Neural progenitor cell (in vitro differentiated cells): ENCODE measurements around the gene DDX24. TPM values are rescaled to one million over a fixed set of nuclear protein-coding genes. Genes with fewer than 3 reads are reported as not detected.

Experiments used
- DNase-seq: peaks from one replicate; pipeline ENCODE4 v3.0.0-alpha.2; 2016; ENCODE audit warnings: low spot score
- H2AFZ ChIP-seq: fragments of 200-600 bp; sonication (generic); replicated peaks from 2 replicates; pipeline ENCODE4 v1.6.1; 2016; ENCODE audit warnings: antibody characterized with exemption
- H3F3A ChIP-seq: fragments of 200-600 bp; sonication (generic); 2 replicates; pipeline ENCODE4 v1.6.1; 2016; ENCODE audit warnings: antibody characterized with exemption, low read depth
- H3K27ac ChIP-seq: fragments of 200-600 bp; sonication (generic); 2 replicates; pipeline ENCODE4 v1.5.1; 2016; ENCODE audit warnings: mild to moderate bottlenecking
- H3K27me3 ChIP-seq: fragments of 200-600 bp; sonication (generic); 2 replicates; pipeline ENCODE4 v1.6.1; 2016; ENCODE audit warnings: mild to moderate bottlenecking, moderate library complexity
- H3K36me3 ChIP-seq: fragments of 200-600 bp; sonication (generic); 2 replicates; pipeline ENCODE4 v1.5.1; 2016
- H3K4me1 ChIP-seq: fragments of 200-600 bp; sonication (generic); 2 replicates; pipeline ENCODE4 v1.6.1; 2016; ENCODE audit warnings: mixed run types
- H3K4me2 ChIP-seq: fragments of 200-600 bp; sonication (generic); 2 replicates; pipeline ENCODE4 v1.6.1; 2016
- H3K4me3 ChIP-seq: fragments of 200-600 bp; sonication (generic); 2 replicates; pipeline ENCODE4 v1.5.1; 2016
- H3K79me2 ChIP-seq: fragments of 200-600 bp; sonication (generic); 2 replicates; pipeline ENCODE4 v1.6.1; 2016; ENCODE audit warnings: low read depth
- H3K9ac ChIP-seq: fragments of 200-600 bp; sonication (generic); 2 replicates; pipeline ENCODE4 v1.6.1; 2016
- H3K9me3 ChIP-seq: fragments of 200-600 bp; sonication (generic); 2 replicates; pipeline ENCODE4 v1.5.1; 2016; ENCODE audit warnings: low read depth
- H4K20me1 ChIP-seq: fragments of 200-600 bp; sonication (generic); 2 replicates; pipeline ENCODE4 v1.6.1; 2016; ENCODE audit warnings: low read depth
- H3K27ac Mint-ChIP-seq: 3 replicates; pipeline ENCODE4 v1.8.0; 2021; ENCODE audit warnings: mixed read lengths
- H3K27me3 Mint-ChIP-seq: 2 replicates; pipeline ENCODE4 v1.8.0; 2022; ENCODE audit warnings: low read depth, mild to moderate bottlenecking, inconsistent platforms, moderate library complexity, mixed read lengths; ENCODE audit not compliant: insufficient read depth
- H3K36me3 Mint-ChIP-seq: 3 replicates; pipeline ENCODE4 v1.8.0; 2021; ENCODE audit warnings: mixed read lengths
- H3K4me1 Mint-ChIP-seq: 3 replicates; pipeline ENCODE4 v1.8.0; 2021; ENCODE audit warnings: mixed read lengths
- H3K4me3 Mint-ChIP-seq: 3 replicates; pipeline ENCODE4 v1.8.0; 2021; ENCODE audit warnings: mild to moderate bottlenecking, moderate library complexity, mixed read lengths
- H3K9me3 Mint-ChIP-seq: 3 replicates; pipeline ENCODE4 v1.8.0; 2020; ENCODE audit warnings: mixed read lengths
- CTCF ChIP-seq: fragments of 200-600 bp; sonication (generic); IDR thresholded peaks from 2 replicates; pipeline ENCODE4 v1.5.1; 2017; ENCODE audit warnings: antibody characterized with exemption, mild to moderate bottlenecking
- EZH2 ChIP-seq: fragments of 200-600 bp; sonication (generic); IDR thresholded peaks from 2 replicates; pipeline ENCODE4 v1.6.1; 2017; ENCODE audit warnings: antibody characterized with exemption, mild to moderate bottlenecking, moderate library complexity
- EZH2phosphoT487 ChIP-seq: fragments of 200-600 bp; sonication (generic); IDR thresholded peaks from 2 replicates; pipeline ENCODE4 v1.6.1; 2017; ENCODE audit warnings: antibody characterized with exemption
- total RNA-seq: library from RNA; depleted of rRNA; stranded (reverse); fragments of >200 nt; gene quantifications from 2 replicates; pipeline ENCODE4 v1.2.3, GENCODE V29; 2015; ENCODE audit warnings: low replicate concordance

The DDX24 gene
- total RNA-seq, 1 donor from 2014 or later: 153 TPM

GRCh38 chr14:94026889-94027469, 54.0 kb downstream of the DDX24 start:
- peak overlapping the region; percentile 83 for H3K4me3 Mint-ChIP-seq
- Histone ChIP-seq H3K27ac (no peak overlapping the region), H3K4me2 (peak overlapping the region; percentile 83)

GRCh38 chr14:94026173-94026888, 54.7 kb downstream of the DDX24 start, which contains the start of gene OTUB2:
Gene OTUB2 (plus strand): TSS chr14:94026340. CDS start chr14:94026538, 198 bp downstream.
- Histone ChIP-seq H3K27me3 (no peaks in the 10 kb centered on the region), H3K36me3 (no peaks in the 10 kb centered on the region), H3K4me1 (peaks cover 27% of the 10 kb centered on the region), H3K4me3 (peak within 1 kb of the TSS; percentile 66), H4K20me1 (no peaks in the 10 kb centered on the region), H3K9ac (peak within 1 kb of the TSS; percentile 5), H3K27ac (no peak within 1 kb of the TSS), H3F3A (peaks cover 23% of the 10 kb centered on the region), H3K79me2 (peaks cover 3% of the 10 kb centered on the region), H3K9me3 (no peaks in the 10 kb centered on the region), H3K4me2 (peak within 1 kb of the TSS; percentile 83), H2AFZ (peak within 1 kb of the TSS; percentile 77)
- DNase-seq: peak; percentile 98
- peaks cover 6% of the 10 kb centered on the region for H3K36me3 Mint-ChIP-seq
- H3K4me1 Mint-ChIP-seq: peaks cover 49% of the 10 kb centered on the region
- TF ChIP-seq EZH2 (no peak), EZH2phosphoT487 (no peak), CTCF (no peak)
- H3K27ac Mint-ChIP-seq: peak within 1 kb of the TSS; percentile 12
- H3K27me3 Mint-ChIP-seq: peaks cover 14% of the 10 kb centered on the region
- peak within 1 kb of the TSS; percentile 90 for H3K4me3 Mint-ChIP-seq
- no peaks in the 10 kb centered on the region for H3K9me3 Mint-ChIP-seq

More at GRCh38 chr14:94026889-94027469, 54.0 kb downstream of the DDX24 start:
- peak overlapping the region; percentile 5 for H3K9ac ChIP-seq
- peaks cover 6% of the 10 kb centered on the region for H3K36me3 Mint-ChIP-seq
- H3K4me3 ChIP-seq: peak overlapping the region; percentile 66
- no peaks in the 10 kb centered on the region for H3K9me3 Mint-ChIP-seq
- H4K20me1 ChIP-seq: no peaks in the 10 kb centered on the region
- peaks cover 16% of the 10 kb centered on the region for H3F3A ChIP-seq
- no peaks in the 10 kb centered on the region for H3K27me3 ChIP-seq
- peaks cover 20% of the 10 kb centered on the region for H3K4me1 ChIP-seq
- peaks cover 3% of the 10 kb centered on the region for H3K79me2 ChIP-seq
- H2AFZ ChIP-seq: peak overlapping the region; percentile 77
- H3K36me3 ChIP-seq: no peaks in the 10 kb centered on the region
- peaks cover 42% of the 10 kb centered on the region for H3K4me1 Mint-ChIP-seq
- peaks cover 14% of the 10 kb centered on the region for H3K27me3 Mint-ChIP-seq
- H3K27ac Mint-ChIP-seq: no peak overlapping the region
- no peaks in the 10 kb centered on the region for H3K9me3 ChIP-seq
- no peak for DNase-seq
- TF ChIP-seq EZH2phosphoT487 (no peak), EZH2 (no peak), CTCF (no peak)

GRCh38 chr14:94025720-94026119, 55.3 kb downstream of the DDX24 start:
- H3K9me3 Mint-ChIP-seq: no peaks in the 10 kb centered on the region
- Histone ChIP-seq H3K27me3 (no peaks in the 10 kb centered on the region), H3K4me3 (peak overlapping the region; percentile 66), H3K36me3 (no peaks in the 10 kb centered on the region), H2AFZ (peak overlapping the region; percentile 14), H3K9me3 (no peaks in the 10 kb centered on the region), H3K4me2 (peak overlapping the region; percentile 71), H3K79me2 (peaks cover 3% of the 10 kb centered on the region), H3K27ac (no peak overlapping the region), H3K9ac (no peak overlapping the region), H3F3A (peaks cover 25% of the 10 kb centered on the region), H3K4me1 (peaks cover 28% of the 10 kb centered on the region), H4K20me1 (no peaks in the 10 kb centered on the region)
- no peak for DNase-seq
- TF ChIP-seq EZH2phosphoT487: no peak
- no peak for TF ChIP-seq CTCF
- no peak for TF ChIP-seq EZH2
- peaks cover 54% of the 10 kb centered on the region for H3K4me1 Mint-ChIP-seq
- peak overlapping the region; percentile 90 for H3K4me3 Mint-ChIP-seq
- peaks cover 6% of the 10 kb centered on the region for H3K36me3 Mint-ChIP-seq
- H3K27me3 Mint-ChIP-seq: peaks cover 14% of the 10 kb centered on the region
- peak overlapping the region; percentile 12 for H3K27ac Mint-ChIP-seq
